ENCODE results near the gene RUVBL1. TPM values are rescaled to one million over a fixed set of nuclear protein-coding genes. Genes with fewer than 3 reads are reported as not detected.

The RUVBL1 gene
- total RNA-seq, 2 donors from 2014 or later: 81.2 to 91.1 TPM

DNA sequence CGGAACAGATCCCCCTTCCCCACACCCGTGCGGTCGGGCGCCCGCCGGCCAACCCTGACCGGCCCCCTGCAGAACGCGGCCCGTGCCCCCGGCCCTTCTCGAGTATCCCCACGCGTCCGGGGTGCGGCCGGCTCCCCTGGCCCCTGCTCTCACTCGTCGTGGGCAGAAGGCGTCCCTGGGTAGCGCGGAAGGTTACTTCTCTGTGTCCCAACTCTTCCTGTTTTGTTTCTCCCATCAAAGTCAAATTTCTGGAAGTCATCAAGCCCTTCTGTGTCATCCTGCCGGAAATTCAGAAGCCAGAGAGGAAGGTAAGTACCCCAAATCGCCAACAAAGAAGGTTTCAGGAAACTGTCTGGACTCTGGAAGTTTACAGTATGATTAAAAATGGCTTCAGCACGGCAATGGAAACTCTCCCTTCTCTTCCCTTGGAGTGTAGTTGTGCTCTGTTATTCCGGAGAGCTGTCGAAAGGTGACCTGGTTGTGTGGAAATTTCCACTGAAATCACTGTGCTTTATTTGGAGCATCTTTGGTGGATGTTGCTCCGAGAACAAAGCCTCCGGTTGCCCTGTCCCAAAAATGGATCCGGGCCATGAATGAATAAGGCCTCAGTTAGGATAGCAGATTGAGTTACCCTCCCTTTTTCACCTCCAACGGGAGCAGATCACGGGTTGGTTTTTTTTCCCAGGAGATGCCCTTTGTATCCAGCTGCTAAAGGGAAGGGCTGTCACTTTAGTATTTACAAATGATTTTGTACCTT lies 70.8 kb downstream of the RUVBL1 start:
- Histone ChIP-seq H3K9me3 (ENCODE audit: control insufficient read depth, low read length) (no peaks in the 10 kb centered on the region), H3K27me3 (ENCODE audit: control insufficient read depth, insufficient read depth, low read length, poor library complexity, severe bottlenecking) (peaks cover 15% of the 10 kb centered on the region), H3K27ac (ENCODE audit: low read depth, low read length) (peak overlapping the region; percentile 67), H3K4me1 (ENCODE audit: control insufficient read depth, insufficient read depth, low read length) (no peaks in the 10 kb centered on the region), H3K9ac (ENCODE audit: extremely low read depth, low read length, poor library complexity, severe bottlenecking) (peak overlapping the region; percentile 97), H3K4me3 (ENCODE audit: low read length) (peak overlapping the region; percentile 99), H3K36me3 (ENCODE audit: control insufficient read depth, insufficient read depth, low read length) (peaks cover 43% of the 10 kb centered on the region)
- no peaks in the 10 kb centered on the region for H3K9me3 Mint-ChIP-seq
- H3K36me3 Mint-ChIP-seq (ENCODE audit: low read depth): peaks cover 36% of the 10 kb centered on the region
- no peak for DNase-seq
- H3K4me1 Mint-ChIP-seq: peaks cover 33% of the 10 kb centered on the region
- TF ChIP-seq, protein P1, sequence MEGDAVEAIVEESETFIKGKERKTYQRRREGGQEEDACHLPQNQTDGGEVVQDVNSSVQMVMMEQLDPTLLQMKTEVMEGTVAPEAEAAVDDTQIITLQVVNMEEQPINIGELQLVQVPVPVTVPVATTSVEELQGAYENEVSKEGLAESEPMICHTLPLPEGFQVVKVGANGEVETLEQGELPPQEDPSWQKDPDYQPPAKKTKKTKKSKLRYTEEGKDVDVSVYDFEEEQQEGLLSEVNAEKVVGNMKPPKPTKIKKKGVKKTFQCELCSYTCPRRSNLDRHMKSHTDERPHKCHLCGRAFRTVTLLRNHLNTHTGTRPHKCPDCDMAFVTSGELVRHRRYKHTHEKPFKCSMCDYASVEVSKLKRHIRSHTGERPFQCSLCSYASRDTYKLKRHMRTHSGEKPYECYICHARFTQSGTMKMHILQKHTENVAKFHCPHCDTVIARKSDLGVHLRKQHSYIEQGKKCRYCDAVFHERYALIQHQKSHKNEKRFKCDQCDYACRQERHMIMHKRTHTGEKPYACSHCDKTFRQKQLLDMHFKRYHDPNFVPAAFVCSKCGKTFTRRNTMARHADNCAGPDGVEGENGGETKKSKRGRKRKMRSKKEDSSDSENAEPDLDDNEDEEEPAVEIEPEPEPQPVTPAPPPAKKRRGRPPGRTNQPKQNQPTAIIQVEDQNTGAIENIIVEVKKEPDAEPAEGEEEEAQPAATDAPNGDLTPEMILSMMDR (conservative IDR thresholded peaks at IDR 0.05): no peak
- H3K27me3 Mint-ChIP-seq (ENCODE audit: insufficient read depth): peaks cover 4% of the 10 kb centered on the region
- peak overlapping the region; percentile 87 for H3K4me3 Mint-ChIP-seq
- 4 to 8% methylated on average over 21 to 33 of the region's 33 CpGs for WGBS, 2 experiments (ENCODE audit: insufficient coverage in 1 of 2, insufficient read length in 1 of 2)
- peak overlapping the region; percentile 92 for H3K27ac Mint-ChIP-seq

DNA sequence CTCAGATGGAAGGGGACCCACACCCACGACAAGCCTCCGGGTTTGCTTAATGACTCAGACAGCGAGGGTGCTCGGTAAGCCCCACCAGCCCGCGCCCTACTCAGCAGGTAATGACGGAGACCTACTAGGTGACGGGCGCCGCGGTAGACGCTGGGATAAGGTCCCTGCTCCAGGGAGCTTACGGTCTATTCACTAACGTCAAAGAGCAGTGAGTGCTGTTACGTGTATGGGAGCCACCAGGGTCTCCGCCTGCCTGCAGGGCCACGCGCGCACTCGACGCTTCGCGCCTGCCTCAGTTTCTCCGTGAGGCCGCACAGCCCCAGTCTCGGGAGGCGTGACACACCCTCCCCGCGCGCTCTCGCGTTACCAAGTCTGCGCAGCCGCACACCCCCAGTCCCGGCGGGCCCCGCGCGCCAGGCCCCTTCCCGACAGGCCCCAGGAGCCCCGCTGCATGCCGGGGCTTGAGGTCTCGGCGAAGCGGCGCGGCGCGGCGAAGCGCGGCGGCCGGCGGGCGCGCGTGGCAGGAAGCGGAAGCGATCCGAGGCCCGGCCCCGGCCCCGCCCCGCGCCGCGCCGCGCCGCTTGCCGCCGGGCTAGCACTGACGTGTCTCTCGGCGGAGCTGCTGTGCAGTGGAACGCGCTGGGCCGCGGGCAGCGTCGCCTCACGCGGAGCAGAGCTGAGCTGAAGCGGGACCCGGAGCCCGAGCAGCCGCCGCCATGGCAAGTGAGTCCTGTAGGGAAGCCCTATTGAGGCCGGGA lies 71.6 kb downstream of the RUVBL1 start, which contains the start of gene SEC61A1:
Gene SEC61A1, plus strand, starts transcription at position 601 of the 758 bp plus-strand sequence. Its CDS starts 116 bp downstream, at position 717.
- Mint-ChIP-seq H3K27ac (peak within 1 kb of the TSS; percentile 92), H3K9me3 (no peaks in the 10 kb centered on the region), H3K4me1 (peaks cover 33% of the 10 kb centered on the region), H3K27me3 (ENCODE audit: insufficient read depth) (peaks cover 6% of the 10 kb centered on the region), H3K36me3 (ENCODE audit: low read depth) (peaks cover 30% of the 10 kb centered on the region), H3K4me3 (peak within 1 kb of the TSS; percentile 87)
- H3K27ac ChIP-seq (ENCODE audit: low read depth, low read length): peak within 1 kb of the TSS; percentile 67
- no peaks in the 10 kb centered on the region for H3K4me1 ChIP-seq (ENCODE audit: control insufficient read depth, insufficient read depth, low read length)
- 0% methylated on average over 21 to 90 of the region's 90 CpGs for WGBS, 2 experiments (ENCODE audit: insufficient coverage in 1 of 2, insufficient read length in 1 of 2)
- H3K36me3 ChIP-seq (ENCODE audit: control insufficient read depth, insufficient read depth, low read length): peaks cover 37% of the 10 kb centered on the region
- DNase-seq: peak; percentile 97
- H3K9me3 ChIP-seq (ENCODE audit: control insufficient read depth, low read length): no peaks in the 10 kb centered on the region
- H3K4me3 ChIP-seq (ENCODE audit: low read length): peak within 1 kb of the TSS; percentile 99
- peaks cover 23% of the 10 kb centered on the region for H3K27me3 ChIP-seq (ENCODE audit: control insufficient read depth, insufficient read depth, low read length, poor library complexity, severe bottlenecking)
- TF ChIP-seq, protein P1 (conservative IDR thresholded peaks at IDR 0.05): no peak
- peak within 1 kb of the TSS; percentile 97 for H3K9ac ChIP-seq (ENCODE audit: extremely low read depth, low read length, poor library complexity, severe bottlenecking)

DNA sequence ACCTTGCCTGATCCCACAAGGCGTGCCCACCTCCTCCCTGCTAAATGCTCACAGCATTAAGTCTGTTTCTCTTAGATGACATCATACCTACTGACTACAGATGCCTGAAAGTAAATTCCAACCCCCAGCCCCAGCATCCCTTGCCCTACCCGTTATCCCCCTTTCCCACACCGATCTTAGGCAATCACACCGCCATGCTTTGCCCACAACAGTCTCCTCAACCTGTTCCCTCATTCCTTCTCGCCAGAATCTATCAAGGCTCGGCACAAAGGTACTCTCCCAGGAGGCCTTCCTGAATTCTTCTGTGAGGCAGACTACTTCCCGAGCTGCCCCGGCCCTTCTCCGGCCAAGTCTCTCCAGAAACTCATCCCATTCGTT lies 72.2 kb downstream of the RUVBL1 start:
- TF ChIP-seq, protein P1 (conservative IDR thresholded peaks at IDR 0.05): no peak
- H3K27me3 Mint-ChIP-seq (ENCODE audit: insufficient read depth): peaks cover 9% of the 10 kb centered on the region
- H3K4me1 Mint-ChIP-seq: peaks cover 33% of the 10 kb centered on the region
- H3K4me3 ChIP-seq (ENCODE audit: low read length): peak overlapping the region; percentile 92
- no peaks in the 10 kb centered on the region for H3K9me3 ChIP-seq (ENCODE audit: control insufficient read depth, low read length)
- H3K27me3 ChIP-seq (ENCODE audit: control insufficient read depth, insufficient read depth, low read length, poor library complexity, severe bottlenecking): peaks cover 26% of the 10 kb centered on the region
- H3K9me3 Mint-ChIP-seq: no peaks in the 10 kb centered on the region
- H3K4me1 ChIP-seq (ENCODE audit: control insufficient read depth, insufficient read depth, low read length): no peaks in the 10 kb centered on the region
- peaks cover 26% of the 10 kb centered on the region for H3K36me3 Mint-ChIP-seq (ENCODE audit: low read depth)
- H3K36me3 ChIP-seq (ENCODE audit: control insufficient read depth, insufficient read depth, low read length): peaks cover 33% of the 10 kb centered on the region
- H3K4me3 Mint-ChIP-seq: peak overlapping the region; percentile 87
- 11 to 16% methylated on average over 8 to 10 of the region's 10 CpGs for WGBS, 2 experiments (ENCODE audit: insufficient coverage in 1 of 2, insufficient read length in 1 of 2)
- peak overlapping the region; percentile 91 for H3K27ac Mint-ChIP-seq
- no peak overlapping the region for H3K27ac ChIP-seq (ENCODE audit: low read depth, low read length)
- DNase-seq: no peak
- H3K9ac ChIP-seq (ENCODE audit: extremely low read depth, low read length, poor library complexity, severe bottlenecking): peak overlapping the region; percentile 86

Measured in endodermal cell (in vitro differentiated cells).